ENCODE data around the gene ZBP1.
A peak's percentile ranks its signal among the peaks of the same experiment; 100 is the strongest.

ZBP1 gene

GRCh38 chr20:57661746-57662455 lies 41.7 kb upstream of the ZBP1 start:
- no peaks in the 10 kb centered on the region for H3K27me3 Mint-ChIP-seq
- H3K27ac Mint-ChIP-seq: no peak overlapping the region
- peaks cover 29% of the 10 kb centered on the region for H3K4me1 Mint-ChIP-seq (ENCODE audit: low read depth)
- H3K9me3 Mint-ChIP-seq (ENCODE audit: low read depth): no peaks in the 10 kb centered on the region
- H3K36me3 Mint-ChIP-seq: no peaks in the 10 kb centered on the region
- H3K4me3 Mint-ChIP-seq: no peak overlapping the region

DNA sequence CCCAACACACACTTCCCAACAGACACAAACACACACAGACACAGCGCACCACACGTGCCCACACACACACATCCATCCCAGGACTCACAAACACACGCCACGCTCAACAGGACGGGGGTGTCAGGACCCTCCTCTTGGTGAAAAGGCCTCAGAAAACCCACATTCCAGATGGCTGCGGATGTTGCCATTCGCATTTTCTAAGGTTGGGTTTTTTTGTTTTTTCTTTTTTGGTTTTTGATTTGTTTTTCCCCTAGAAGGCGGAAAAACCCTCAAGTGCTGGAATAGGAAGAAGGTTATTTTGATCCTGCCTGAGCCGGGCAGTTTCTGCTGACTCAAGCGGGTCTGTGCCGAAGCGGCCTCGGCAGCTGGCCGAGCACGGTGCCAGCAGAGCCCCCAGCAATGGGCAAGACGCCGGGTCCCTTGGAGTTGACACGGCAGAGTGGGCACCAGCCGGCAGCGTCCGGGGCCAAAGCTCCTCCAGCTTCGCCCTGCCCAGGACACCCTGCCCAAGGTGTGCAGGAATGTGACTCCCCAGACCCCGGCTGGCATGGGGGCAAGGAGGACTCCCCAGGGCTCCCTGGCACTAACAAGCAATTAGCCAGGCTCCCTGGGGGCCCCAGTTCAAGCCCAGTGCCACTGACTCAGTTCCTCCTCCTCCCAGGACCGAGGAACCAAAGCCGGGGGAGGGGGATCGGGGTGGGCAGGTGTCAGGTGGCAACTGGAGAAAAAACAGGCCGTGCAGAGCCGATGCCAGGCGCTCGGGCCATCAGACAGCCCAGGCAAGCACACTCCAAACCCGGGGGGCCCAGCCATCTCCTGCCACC lies 40.9 kb upstream of the ZBP1 start:
- H3K4me1 Mint-ChIP-seq (ENCODE audit: low read depth): peaks cover 30% of the 10 kb centered on the region
- no peaks in the 10 kb centered on the region for H3K9me3 Mint-ChIP-seq (ENCODE audit: low read depth)
- no peak overlapping the region for H3K27ac Mint-ChIP-seq
- no peaks in the 10 kb centered on the region for H3K27me3 Mint-ChIP-seq
- no peak overlapping the region for H3K4me3 Mint-ChIP-seq
- H3K36me3 Mint-ChIP-seq: no peaks in the 10 kb centered on the region

- Mint-ChIP-seq H3K9me3 (ENCODE audit: low read depth) (no peaks in the 10 kb centered on the region), H3K27me3 (no peaks in the 10 kb centered on the region), H3K27ac (no peak overlapping the region), H3K4me3 (no peak overlapping the region), H3K36me3 (no peaks in the 10 kb centered on the region), H3K4me1 (ENCODE audit: low read depth) (peaks cover 32% of the 10 kb centered on the region)
These were observed 40.1 kb upstream of the ZBP1 start for GRCh38 chr20:57660181-57660921.

DNA sequence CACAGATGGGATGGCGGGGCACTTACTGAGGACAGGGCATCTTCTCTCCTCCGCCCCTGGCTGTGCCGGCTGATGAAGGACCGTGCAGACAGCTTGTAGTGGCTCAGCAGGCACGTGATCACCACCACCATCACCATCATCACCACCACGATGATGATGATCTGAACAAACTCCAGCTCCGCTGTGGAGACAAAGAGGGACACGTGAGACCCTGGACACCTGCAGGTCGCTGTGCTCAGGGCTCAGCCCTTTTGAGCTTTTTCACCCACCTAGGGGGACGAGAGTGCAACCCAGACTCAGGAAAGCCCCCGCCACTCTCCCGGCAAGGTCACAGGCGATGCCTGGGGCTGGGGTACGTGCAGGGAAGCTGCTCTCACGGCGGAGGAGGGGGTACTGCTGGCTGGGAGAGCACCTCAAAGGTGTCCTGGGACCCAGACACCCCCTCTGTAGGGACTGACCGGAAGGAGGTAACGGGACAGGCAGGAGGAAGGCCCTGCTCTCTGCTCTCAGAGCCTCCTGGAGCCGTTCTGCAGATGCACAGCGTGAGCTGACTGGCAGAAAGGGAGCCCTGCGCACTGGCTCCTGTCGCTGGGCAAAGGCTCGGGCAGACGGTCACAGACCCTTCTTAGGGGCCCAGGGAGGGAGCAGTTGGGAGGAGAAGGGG lies 39.4 kb upstream of the ZBP1 start:
- Mint-ChIP-seq H3K4me3 (no peak overlapping the region), H3K27me3 (no peaks in the 10 kb centered on the region), H3K9me3 (ENCODE audit: low read depth) (no peaks in the 10 kb centered on the region), H3K27ac (peak overlapping the region; percentile 5), H3K36me3 (no peaks in the 10 kb centered on the region), H3K4me1 (ENCODE audit: low read depth) (peaks cover 32% of the 10 kb centered on the region)

- H3K9me3 Mint-ChIP-seq (ENCODE audit: low read depth): no peaks in the 10 kb centered on the region
- H3K27ac Mint-ChIP-seq: peak overlapping the region; percentile 5
These were observed 38.7 kb upstream of the ZBP1 start for GRCh38 chr20:57658833-57659516.

GRCh38 chr20:57658447-57658832 lies 38.2 kb upstream of the ZBP1 start:
- peak overlapping the region; percentile 65 for H3K4me3 Mint-ChIP-seq
- H3K27ac Mint-ChIP-seq: peak overlapping the region; percentile 91
- no peaks in the 10 kb centered on the region for H3K36me3 Mint-ChIP-seq
- H3K4me1 Mint-ChIP-seq (ENCODE audit: low read depth): peaks cover 38% of the 10 kb centered on the region
- no peaks in the 10 kb centered on the region for H3K9me3 Mint-ChIP-seq (ENCODE audit: low read depth)
- H3K27me3 Mint-ChIP-seq: no peaks in the 10 kb centered on the region

More at GRCh38 chr20:57658833-57659516, 38.7 kb upstream of the ZBP1 start:
- no peak overlapping the region for H3K4me3 Mint-ChIP-seq
- H3K4me1 Mint-ChIP-seq (ENCODE audit: low read depth): peaks cover 38% of the 10 kb centered on the region
- H3K36me3 Mint-ChIP-seq: no peaks in the 10 kb centered on the region
- no peaks in the 10 kb centered on the region for H3K27me3 Mint-ChIP-seq

GRCh38 chr20:57657535-57658446 lies 37.6 kb upstream of the ZBP1 start:
- no peaks in the 10 kb centered on the region for H3K27me3 Mint-ChIP-seq
- peak overlapping the region; percentile 65 for H3K4me3 Mint-ChIP-seq
- H3K4me1 Mint-ChIP-seq (ENCODE audit: low read depth): peaks cover 38% of the 10 kb centered on the region
- no peaks in the 10 kb centered on the region for H3K9me3 Mint-ChIP-seq (ENCODE audit: low read depth)
- no peaks in the 10 kb centered on the region for H3K36me3 Mint-ChIP-seq
- peak overlapping the region; percentile 91 for H3K27ac Mint-ChIP-seq

DNA sequence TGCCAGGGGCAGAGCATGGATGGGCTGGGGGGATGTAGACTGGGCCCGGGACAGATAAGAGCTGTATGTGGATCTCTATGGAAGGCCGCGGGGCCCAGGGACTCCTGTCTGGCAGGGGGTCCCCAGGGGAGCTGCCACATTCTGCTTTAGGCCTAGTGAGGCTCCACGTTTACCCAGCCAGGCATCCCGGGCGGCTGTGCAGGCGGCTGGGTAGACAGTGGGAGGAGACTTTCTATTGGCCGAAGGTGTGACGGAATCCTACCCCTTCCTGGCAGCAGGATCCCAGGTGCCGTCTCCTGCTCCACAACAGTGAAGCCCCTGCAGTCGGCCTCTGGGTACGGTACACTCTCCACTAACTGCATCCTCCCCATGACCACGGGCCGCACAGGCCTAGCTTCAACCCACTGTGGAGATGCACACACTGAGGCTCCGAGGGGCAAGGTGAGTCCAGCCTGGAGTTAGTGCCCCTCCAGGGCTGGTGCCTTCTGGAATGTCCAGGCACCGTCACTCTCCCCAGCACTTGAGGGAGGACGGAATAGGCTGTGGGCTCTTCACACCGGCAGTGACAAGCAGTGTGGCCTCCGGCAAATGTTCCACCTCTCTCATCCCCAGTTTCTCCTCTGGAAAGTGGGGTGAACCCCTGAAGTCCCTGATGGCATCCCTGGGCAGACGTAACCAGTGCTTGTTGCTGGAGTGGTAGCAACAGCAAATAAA lies 36.8 kb upstream of the ZBP1 start:
- Mint-ChIP-seq H3K27ac (peak overlapping the region; percentile 28), H3K9me3 (ENCODE audit: low read depth) (no peaks in the 10 kb centered on the region), H3K36me3 (no peaks in the 10 kb centered on the region), H3K27me3 (no peaks in the 10 kb centered on the region), H3K4me3 (no peak overlapping the region), H3K4me1 (ENCODE audit: low read depth) (peaks cover 38% of the 10 kb centered on the region)

- Mint-ChIP-seq H3K36me3 (no peaks in the 10 kb centered on the region), H3K4me1 (ENCODE audit: low read depth) (peaks cover 38% of the 10 kb centered on the region), H3K9me3 (ENCODE audit: low read depth) (no peaks in the 10 kb centered on the region), H3K27me3 (no peaks in the 10 kb centered on the region), H3K27ac (no peak overlapping the region), H3K4me3 (no peak overlapping the region)
These were observed 36.1 kb upstream of the ZBP1 start for GRCh38 chr20:57656252-57656820.

DNA sequence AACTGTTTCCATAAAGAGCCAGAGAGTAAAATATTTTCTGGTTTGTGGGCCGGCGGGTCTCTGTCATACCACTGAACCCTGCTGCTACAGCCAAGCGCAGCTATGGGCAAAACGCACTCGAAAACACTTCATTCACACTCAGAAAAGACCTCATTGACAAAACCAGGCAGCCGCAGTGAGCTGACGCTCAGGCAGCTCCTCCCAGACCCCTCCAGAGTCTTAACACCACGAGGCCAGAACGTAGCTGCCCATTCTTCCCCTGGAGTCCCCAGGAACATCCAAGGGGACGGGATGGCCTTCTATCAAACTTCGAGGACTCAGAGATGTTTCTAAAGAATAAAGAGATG lies 35.6 kb upstream of the ZBP1 start:
- H3K9me3 Mint-ChIP-seq (ENCODE audit: low read depth): no peaks in the 10 kb centered on the region
- no peaks in the 10 kb centered on the region for H3K27me3 Mint-ChIP-seq
- H3K4me3 Mint-ChIP-seq: no peak overlapping the region
- H3K27ac Mint-ChIP-seq: no peak overlapping the region
- peaks cover 38% of the 10 kb centered on the region for H3K4me1 Mint-ChIP-seq (ENCODE audit: low read depth)
- H3K36me3 Mint-ChIP-seq: no peaks in the 10 kb centered on the region

GRCh38 chr20:57654998-57655808 lies 35.0 kb upstream of the ZBP1 start:
- peaks cover 36% of the 10 kb centered on the region for H3K4me1 Mint-ChIP-seq (ENCODE audit: low read depth)
- H3K36me3 Mint-ChIP-seq: no peaks in the 10 kb centered on the region
- H3K4me3 Mint-ChIP-seq: no peak overlapping the region
- no peaks in the 10 kb centered on the region for H3K27me3 Mint-ChIP-seq
- H3K9me3 Mint-ChIP-seq (ENCODE audit: low read depth): no peaks in the 10 kb centered on the region
- H3K27ac Mint-ChIP-seq: no peak overlapping the region

DNA sequence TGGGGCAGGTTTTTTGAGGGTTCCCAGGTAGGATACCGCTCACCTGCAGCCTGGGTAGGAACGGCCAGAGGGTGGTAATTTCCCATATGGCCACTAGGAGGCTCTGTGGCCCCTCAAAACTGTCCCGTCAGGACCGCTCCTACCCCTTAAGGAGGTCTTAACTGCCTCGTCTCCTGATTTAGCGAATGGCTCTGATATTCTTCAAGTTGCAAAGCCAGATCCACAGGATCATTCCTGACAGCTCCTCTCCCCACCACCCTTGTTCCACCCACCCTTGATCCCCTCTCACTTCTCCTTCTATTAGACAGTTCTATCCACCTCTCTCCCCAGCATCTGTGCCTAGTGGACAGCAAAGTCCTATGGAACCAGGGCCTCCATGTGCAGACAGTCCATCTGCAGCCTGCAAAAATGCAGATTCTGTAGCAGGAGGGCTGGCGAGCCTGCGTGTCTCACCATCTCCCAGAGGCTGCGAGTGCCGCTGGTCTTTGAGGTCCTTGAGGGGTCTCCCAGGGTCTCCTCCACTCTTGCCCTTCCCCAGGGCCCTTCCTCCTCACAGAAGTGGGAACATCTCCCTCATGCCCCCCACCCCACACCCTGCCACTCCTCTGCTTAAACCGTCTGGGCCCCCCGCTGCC lies 34.3 kb upstream of the ZBP1 start:
- H3K27me3 Mint-ChIP-seq: no peaks in the 10 kb centered on the region
- H3K4me3 Mint-ChIP-seq: no peak overlapping the region
- H3K9me3 Mint-ChIP-seq (ENCODE audit: low read depth): no peaks in the 10 kb centered on the region
- H3K27ac Mint-ChIP-seq: no peak overlapping the region
- no peaks in the 10 kb centered on the region for H3K36me3 Mint-ChIP-seq
- H3K4me1 Mint-ChIP-seq (ENCODE audit: low read depth): peaks cover 34% of the 10 kb centered on the region

Data from activated naive CD8-positive, alpha-beta T cell (primary cell).